HepG2 (cell line): ENCODE results near the gene L3MBTL4. TPM values are rescaled to one million over a fixed set of nuclear protein-coding genes. Genes with fewer than 3 reads are reported as not detected.

ENCODE experiments used
- ATF7-NPFF ChIP-seq: sonication (generic); formaldehyde crosslinking; IDR thresholded peaks from 2 replicates; pipeline ENCODE4 v1.8.1; 2023; ENCODE audit warnings: mild to moderate bottlenecking, low read depth, missing genetic modification reagents, moderate library complexity
- FOXA3 ChIP-seq: IDR thresholded peaks from 2 replicates; pipeline ENCODE4 v1.6.1; 2016; ENCODE audit warnings: missing genetic modification reagents, missing compliant biosample characterization
- PAX8 ChIP-seq: sonication (generic); formaldehyde crosslinking; IDR thresholded peaks from 2 replicates; pipeline ENCODE4 v1.8.0; 2022; ENCODE audit warnings: mild to moderate bottlenecking, missing genetic modification reagents, borderline replicate concordance
- POLR2G ChIP-seq: fragments of 200-400 bp; formaldehyde crosslinking; IDR thresholded peaks from 2 replicates; pipeline ENCODE4 v1.6.1; 2018; ENCODE audit warnings: mild to moderate bottlenecking, low read depth, low read length, moderate library complexity
- SAFB2 ChIP-seq: sonication (generic); formaldehyde crosslinking; IDR thresholded peaks from 2 replicates; pipeline ENCODE4 v1.5.1; 2020; ENCODE audit warnings: missing genetic modification reagents, low read depth, mild to moderate bottlenecking, borderline replicate concordance
- SMAD1 ChIP-seq: sonication (generic); formaldehyde crosslinking; IDR thresholded peaks from 2 replicates; pipeline ENCODE4 v1.4.0; 2020; ENCODE audit warnings: missing genetic modification reagents, low read depth, mild to moderate bottlenecking, borderline replicate concordance
- ZBTB7A ChIP-seq: sonication (generic); formaldehyde crosslinking; IDR thresholded peaks from 2 replicates; pipeline ENCODE4 v1.8.0; 2022; ENCODE audit warnings: mild to moderate bottlenecking, missing genetic modification reagents
- ZMYM2 ChIP-seq: sonication (generic); formaldehyde crosslinking; IDR thresholded peaks from 2 replicates; pipeline ENCODE4 v1.8.0; 2022; ENCODE audit warnings: mild to moderate bottlenecking, missing genetic modification reagents
- ZNF24 ChIP-seq: fragments of 450-650 bp; IDR thresholded peaks from 2 replicates; pipeline ENCODE4 v1.6.1; 2017; ENCODE audit warnings: antibody characterized with exemption, mild to moderate bottlenecking
- ZNF253 ChIP-seq: sonication (generic); formaldehyde crosslinking; IDR thresholded peaks from 2 replicates; pipeline ENCODE4 v1.8.0; 2022; ENCODE audit warnings: mild to moderate bottlenecking, missing genetic modification reagents, borderline replicate concordance
- ZNF343 ChIP-seq: sonication (generic); formaldehyde crosslinking; IDR thresholded peaks from 2 replicates; pipeline ENCODE4 v1.4.0; 2020; ENCODE audit warnings: mild to moderate bottlenecking, missing genetic modification reagents
- ZNF782 ChIP-seq: sonication (generic); formaldehyde crosslinking; IDR thresholded peaks from 2 replicates; pipeline ENCODE4 v1.4.0; 2020; ENCODE audit warnings: missing genetic modification reagents, mild to moderate bottlenecking, borderline replicate concordance
- polyA plus RNA-seq, 8 experiments: library from polyadenylated mRNA; depleted of rRNA in 3 of 8; stranded (reverse) in 7 of 8; unstranded in 1 of 8; fragments of >200 nt; fragmentation: Illumina TruSeq in 4 of 8; extraction: Trizol in 4 of 8; gene quantifications; 2 replicates each; pipeline versions ENCODE4 v1.2.1 to v1.2.3, GENCODE V29; 2011 to 2016; ENCODE audit warnings: low read depth in 4 of 8, missing spikeins in 1 of 8, mixed read lengths in 1 of 8; ENCODE audit not compliant: insufficient read depth in 1 of 8
- total RNA-seq, 5 experiments: library from RNA; depleted of rRNA; stranded (reverse); fragments of >200 nt; fragmentation: Illumina TruSeq; extraction: Trizol; gene quantifications; 2 replicates each; pipeline ENCODE4 v1.2.3, GENCODE V29; 2016; ENCODE audit warnings: low read depth in 1 of 5
- TF ChIP-seq, protein P1 (sequence below): sonication (generic); formaldehyde crosslinking; conservative IDR thresholded peaks from 2 replicates; pipeline ENCODE4 v1.4.0; 2020; ENCODE audit warnings: mild to moderate bottlenecking, missing genetic modification reagents, moderate library complexity
- TF ChIP-seq, protein P2 (sequence below): IDR thresholded peaks from 2 replicates; pipeline ENCODE4 v1.6.1; 2018; ENCODE audit warnings: missing genetic modification reagents, mild to moderate bottlenecking, missing compliant biosample characterization
- TF ChIP-seq, protein P3 (sequence below): sonication (generic); formaldehyde crosslinking; IDR thresholded peaks from 2 replicates; pipeline ENCODE4 v1.4.0; 2020; ENCODE audit warnings: missing genetic modification reagents
- TF ChIP-seq, protein P4 (sequence below): sonication (generic); formaldehyde crosslinking; IDR thresholded peaks from 2 replicates; pipeline ENCODE4 v1.4.0; 2020; ENCODE audit warnings: missing genetic modification reagents, mild to moderate bottlenecking, borderline replicate concordance
- TF ChIP-seq, protein P5 (sequence below): sonication (generic); formaldehyde crosslinking; IDR thresholded peaks from 2 replicates; pipeline ENCODE4 v1.8.0; 2022; ENCODE audit warnings: mild to moderate bottlenecking, missing genetic modification reagents

Gene L3MBTL4
- total and polyA plus RNA-seq, 2 of the 13 experiments (the other 11 are each of a cell fraction or from before 2014, with no cell fraction given): 10.8 to 13.3 TPM

DNA sequence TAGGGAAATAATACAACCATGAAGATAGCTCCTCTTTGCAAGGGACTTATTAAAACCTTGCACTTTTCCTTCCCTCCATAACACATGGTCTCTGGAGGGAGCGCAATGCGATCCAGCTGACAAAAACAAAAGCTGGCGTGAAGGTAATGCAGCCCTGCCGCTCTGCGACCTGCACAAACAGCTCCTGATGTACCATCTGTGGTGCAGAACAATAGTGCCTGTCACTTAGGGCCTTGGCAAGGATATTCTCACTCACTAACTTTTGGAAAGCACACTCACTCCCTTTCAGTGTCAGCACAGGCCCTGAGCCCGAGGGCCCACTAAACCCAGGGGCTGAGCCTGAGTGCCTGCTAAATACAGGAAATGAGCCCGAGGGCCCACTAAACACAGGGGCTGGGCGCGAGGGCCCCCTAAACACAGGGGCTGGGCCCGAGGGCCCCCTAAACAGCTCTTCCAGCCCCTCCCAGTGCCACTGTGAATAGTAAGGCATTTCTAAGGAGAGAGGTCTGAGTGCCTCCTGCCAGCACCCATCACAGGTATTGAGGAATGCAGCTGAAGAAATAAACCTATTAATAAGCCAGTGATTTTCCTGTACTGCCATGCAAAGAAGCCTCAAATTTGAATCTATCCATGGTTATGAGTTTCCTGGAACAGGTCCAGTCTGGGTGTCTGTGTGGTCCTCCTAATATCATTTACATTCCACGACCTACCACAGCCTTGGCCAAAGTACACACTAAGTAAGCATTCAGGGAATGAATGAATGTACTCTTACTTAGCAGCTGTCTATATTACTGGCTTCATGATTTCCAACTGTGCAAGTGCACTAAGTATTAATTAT is 9.3 kb downstream of the L3MBTL4 start (continued):
- TF ChIP-seq, protein P1, sequence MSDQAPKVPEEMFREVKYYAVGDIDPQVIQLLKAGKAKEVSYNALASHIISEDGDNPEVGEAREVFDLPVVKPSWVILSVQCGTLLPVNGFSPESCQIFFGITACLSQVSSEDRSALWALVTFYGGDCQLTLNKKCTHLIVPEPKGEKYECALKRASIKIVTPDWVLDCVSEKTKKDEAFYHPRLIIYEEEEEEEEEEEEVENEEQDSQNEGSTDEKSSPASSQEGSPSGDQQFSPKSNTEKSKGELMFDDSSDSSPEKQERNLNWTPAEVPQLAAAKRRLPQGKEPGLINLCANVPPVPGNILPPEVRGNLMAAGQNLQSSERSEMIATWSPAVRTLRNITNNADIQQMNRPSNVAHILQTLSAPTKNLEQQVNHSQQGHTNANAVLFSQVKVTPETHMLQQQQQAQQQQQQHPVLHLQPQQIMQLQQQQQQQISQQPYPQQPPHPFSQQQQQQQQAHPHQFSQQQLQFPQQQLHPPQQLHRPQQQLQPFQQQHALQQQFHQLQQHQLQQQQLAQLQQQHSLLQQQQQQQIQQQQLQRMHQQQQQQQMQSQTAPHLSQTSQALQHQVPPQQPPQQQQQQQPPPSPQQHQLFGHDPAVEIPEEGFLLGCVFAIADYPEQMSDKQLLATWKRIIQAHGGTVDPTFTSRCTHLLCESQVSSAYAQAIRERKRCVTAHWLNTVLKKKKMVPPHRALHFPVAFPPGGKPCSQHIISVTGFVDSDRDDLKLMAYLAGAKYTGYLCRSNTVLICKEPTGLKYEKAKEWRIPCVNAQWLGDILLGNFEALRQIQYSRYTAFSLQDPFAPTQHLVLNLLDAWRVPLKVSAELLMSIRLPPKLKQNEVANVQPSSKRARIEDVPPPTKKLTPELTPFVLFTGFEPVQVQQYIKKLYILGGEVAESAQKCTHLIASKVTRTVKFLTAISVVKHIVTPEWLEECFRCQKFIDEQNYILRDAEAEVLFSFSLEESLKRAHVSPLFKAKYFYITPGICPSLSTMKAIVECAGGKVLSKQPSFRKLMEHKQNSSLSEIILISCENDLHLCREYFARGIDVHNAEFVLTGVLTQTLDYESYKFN (CRISPR knock-in tag): peak; percentile 76
- TF ChIP-seq ATF7-NPFF (CRISPR knock-in tag): no peak
- TF ChIP-seq ZNF24: peak; percentile 94
- TF ChIP-seq ZNF253 (CRISPR knock-in tag): no peak
- TF ChIP-seq, protein P2, sequence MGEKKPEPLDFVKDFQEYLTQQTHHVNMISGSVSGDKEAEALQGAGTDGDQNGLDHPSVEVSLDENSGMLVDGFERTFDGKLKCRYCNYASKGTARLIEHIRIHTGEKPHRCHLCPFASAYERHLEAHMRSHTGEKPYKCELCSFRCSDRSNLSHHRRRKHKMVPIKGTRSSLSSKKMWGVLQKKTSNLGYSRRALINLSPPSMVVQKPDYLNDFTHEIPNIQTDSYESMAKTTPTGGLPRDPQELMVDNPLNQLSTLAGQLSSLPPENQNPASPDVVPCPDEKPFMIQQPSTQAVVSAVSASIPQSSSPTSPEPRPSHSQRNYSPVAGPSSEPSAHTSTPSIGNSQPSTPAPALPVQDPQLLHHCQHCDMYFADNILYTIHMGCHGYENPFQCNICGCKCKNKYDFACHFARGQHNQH (CRISPR knock-in tag): no peak
- TF ChIP-seq ZBTB7A (CRISPR knock-in tag): no peak
- no peak for TF ChIP-seq ZNF343 (CRISPR knock-in tag)
- TF ChIP-seq ZMYM2 (CRISPR knock-in tag): no peak
- TF ChIP-seq SAFB2: no peak
- no peak for TF ChIP-seq PAX8 (CRISPR knock-in tag)
- TF ChIP-seq, protein P3, sequence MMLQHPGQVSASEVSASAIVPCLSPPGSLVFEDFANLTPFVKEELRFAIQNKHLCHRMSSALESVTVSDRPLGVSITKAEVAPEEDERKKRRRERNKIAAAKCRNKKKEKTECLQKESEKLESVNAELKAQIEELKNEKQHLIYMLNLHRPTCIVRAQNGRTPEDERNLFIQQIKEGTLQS (CRISPR knock-in tag): no peak
- TF ChIP-seq, protein P4, sequence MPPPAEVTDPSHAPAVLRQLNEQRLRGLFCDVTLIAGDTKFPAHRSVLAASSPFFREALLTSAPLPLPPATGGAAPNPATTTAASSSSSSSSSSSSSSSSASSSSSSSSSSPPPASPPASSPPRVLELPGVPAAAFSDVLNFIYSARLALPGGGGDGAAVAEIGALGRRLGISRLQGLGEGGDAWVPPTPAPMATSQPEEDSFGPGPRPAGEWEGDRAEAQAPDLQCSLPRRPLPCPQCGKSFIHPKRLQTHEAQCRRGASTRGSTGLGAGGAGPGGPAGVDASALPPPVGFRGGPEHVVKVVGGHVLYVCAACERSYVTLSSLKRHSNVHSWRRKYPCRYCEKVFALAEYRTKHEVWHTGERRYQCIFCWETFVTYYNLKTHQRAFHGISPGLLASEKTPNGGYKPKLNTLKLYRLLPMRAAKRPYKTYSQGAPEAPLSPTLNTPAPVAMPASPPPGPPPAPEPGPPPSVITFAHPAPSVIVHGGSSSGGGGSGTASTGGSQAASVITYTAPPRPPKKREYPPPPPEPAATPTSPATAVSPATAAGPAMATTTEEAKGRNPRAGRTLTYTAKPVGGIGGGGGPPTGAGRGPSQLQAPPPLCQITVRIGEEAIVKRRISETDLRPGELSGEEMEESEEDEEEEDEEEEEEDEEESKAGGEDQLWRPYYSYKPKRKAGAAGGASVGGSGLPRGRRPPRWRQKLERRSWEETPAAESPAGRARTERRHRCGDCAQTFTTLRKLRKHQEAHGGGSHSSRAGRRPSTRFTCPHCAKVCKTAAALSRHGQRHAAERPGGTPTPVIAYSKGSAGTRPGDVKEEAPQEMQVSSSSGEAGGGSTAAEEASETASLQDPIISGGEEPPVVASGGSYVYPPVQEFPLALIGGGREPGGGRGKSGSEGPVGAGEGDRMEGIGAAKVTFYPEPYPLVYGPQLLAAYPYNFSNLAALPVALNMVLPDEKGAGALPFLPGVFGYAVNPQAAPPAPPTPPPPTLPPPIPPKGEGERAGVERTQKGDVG (CRISPR knock-in tag): peak; percentile 63; the same call in 1 of the 2 replicates
- TF ChIP-seq, protein P5, sequence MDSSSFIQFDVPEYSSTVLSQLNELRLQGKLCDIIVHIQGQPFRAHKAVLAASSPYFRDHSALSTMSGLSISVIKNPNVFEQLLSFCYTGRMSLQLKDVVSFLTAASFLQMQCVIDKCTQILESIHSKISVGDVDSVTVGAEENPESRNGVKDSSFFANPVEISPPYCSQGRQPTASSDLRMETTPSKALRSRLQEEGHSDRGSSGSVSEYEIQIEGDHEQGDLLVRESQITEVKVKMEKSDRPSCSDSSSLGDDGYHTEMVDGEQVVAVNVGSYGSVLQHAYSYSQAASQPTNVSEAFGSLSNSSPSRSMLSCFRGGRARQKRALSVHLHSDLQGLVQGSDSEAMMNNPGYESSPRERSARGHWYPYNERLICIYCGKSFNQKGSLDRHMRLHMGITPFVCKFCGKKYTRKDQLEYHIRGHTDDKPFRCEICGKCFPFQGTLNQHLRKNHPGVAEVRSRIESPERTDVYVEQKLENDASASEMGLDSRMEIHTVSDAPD (CRISPR knock-in tag): no peak
- no peak for TF ChIP-seq ZNF782 (CRISPR knock-in tag)
- TF ChIP-seq FOXA3 (CRISPR knock-in tag): peak; percentile 57
- TF ChIP-seq SMAD1 (CRISPR knock-in tag): no peak
- no peak for TF ChIP-seq POLR2G
